ENCODE results near the gene MED9. TPM values are rescaled to one million over a fixed set of nuclear protein-coding genes. Genes with fewer than 3 reads are reported as not detected.
"Not testable (repeated sequence)": the region's sequence is repeated elsewhere in the genome, so short reads cannot be mapped to it uniquely, and the experiment has no call there.

Gene MED9
- total RNA-seq: 12.2 TPM

- peak; percentile 89 for DNase-seq
Observed at GRCh38 chr17:17476865-17477467, at the start of gene MED9. Gene MED9, plus strand, starts transcription at chr17:17477000. Its CDS starts 42 bp downstream, at chr17:17477042.

- no peak for DNase-seq
Observed at GRCh38 chr17:17429222-17429621, 47.6 kb upstream of the MED9 start.

GRCh38 chr17:17430924-17431323 lies 45.9 kb upstream of the MED9 start:
- not testable (repeated sequence) for DNase-seq

- DNase-seq: no peak
Observed at GRCh38 chr17:17431605-17432004, 45.2 kb upstream of the MED9 start.

- DNase-seq: no peak
Observed at GRCh38 chr17:17433000-17433703, 43.6 kb upstream of the MED9 start.

- no peak for DNase-seq
Observed at GRCh38 chr17:17434477-17434876, 42.3 kb upstream of the MED9 start.

- DNase-seq: no peak
Observed at GRCh38 chr17:17435323-17435722, 41.5 kb upstream of the MED9 start.

GRCh38 chr17:17437461-17437860 lies 39.3 kb upstream of the MED9 start:
- DNase-seq: no peak

- DNase-seq: no peak
Observed at GRCh38 chr17:17437893-17438292, 38.9 kb upstream of the MED9 start.

GRCh38 chr17:17440010-17440843 lies 36.6 kb upstream of the MED9 start:
- no peak for DNase-seq

- no peak for DNase-seq
Observed at GRCh38 chr17:17440938-17441675, 35.7 kb upstream of the MED9 start.

GRCh38 chr17:17443173-17443572 lies 33.6 kb upstream of the MED9 start:
- DNase-seq: no peak

- no peak for DNase-seq
Observed at GRCh38 chr17:17445296-17445924, 31.4 kb upstream of the MED9 start.

- peak; percentile 27 for DNase-seq
Observed at GRCh38 chr17:17445925-17446665, 30.7 kb upstream of the MED9 start.

GRCh38 chr17:17446666-17447155 lies 30.1 kb upstream of the MED9 start:
- DNase-seq: no peak

- DNase-seq: no peak
Observed at GRCh38 chr17:17447264-17447663, 29.5 kb upstream of the MED9 start.

GRCh38 chr17:17448076-17448475 lies 28.7 kb upstream of the MED9 start:
- DNase-seq: no peak

- no peak for DNase-seq
Observed at GRCh38 chr17:17448723-17449122, 28.1 kb upstream of the MED9 start.

GRCh38 chr17:17453088-17453487 lies 23.7 kb upstream of the MED9 start:
- no peak for DNase-seq

GRCh38 chr17:17454276-17454675 lies 22.5 kb upstream of the MED9 start:
- no peak for DNase-seq

- not testable (repeated sequence) for DNase-seq
Observed at GRCh38 chr17:17454700-17455099, 22.1 kb upstream of the MED9 start.
